NCI-H1105 (cell line): ENCODE measurements around the gene PCAT6.
"Not testable (repeated sequence)": the region's sequence is repeated elsewhere in the genome, so short reads cannot be mapped to it uniquely, and the experiment has no call there.

Experiments used
- DNase-seq: peaks from one replicate; lab custom pipeline; 2025; lab: John Stamatoyannopoulos, UW

Gene PCAT6

GRCh38 chr1:202810615-202811295 lies at the start of gene PCAT6:
Gene PCAT6 (plus strand): TSS chr1:202810954.
- DNase-seq, result peak; percentile 92

DNA sequence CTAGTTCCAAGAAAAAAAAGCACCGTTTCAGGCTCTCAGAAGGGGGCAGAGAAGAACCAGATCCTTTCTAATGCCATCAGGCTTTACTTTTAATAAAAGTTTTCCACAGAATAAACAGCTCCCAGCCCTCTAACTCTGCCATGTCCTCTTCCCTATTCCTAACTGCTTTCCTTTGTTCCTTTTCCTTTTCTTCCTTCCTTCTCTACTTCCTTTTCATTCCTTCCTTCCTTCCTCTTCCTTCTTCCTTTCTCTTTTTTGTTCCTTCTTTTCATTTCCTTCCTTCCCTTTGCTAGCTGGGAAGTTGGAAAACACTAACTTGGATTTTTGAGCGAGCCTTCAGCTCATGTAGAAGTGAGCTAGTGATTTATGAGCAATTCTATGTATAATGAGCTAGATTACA lies 48.7 kb upstream of the PCAT6 start:
- no peak for DNase-seq

DNA sequence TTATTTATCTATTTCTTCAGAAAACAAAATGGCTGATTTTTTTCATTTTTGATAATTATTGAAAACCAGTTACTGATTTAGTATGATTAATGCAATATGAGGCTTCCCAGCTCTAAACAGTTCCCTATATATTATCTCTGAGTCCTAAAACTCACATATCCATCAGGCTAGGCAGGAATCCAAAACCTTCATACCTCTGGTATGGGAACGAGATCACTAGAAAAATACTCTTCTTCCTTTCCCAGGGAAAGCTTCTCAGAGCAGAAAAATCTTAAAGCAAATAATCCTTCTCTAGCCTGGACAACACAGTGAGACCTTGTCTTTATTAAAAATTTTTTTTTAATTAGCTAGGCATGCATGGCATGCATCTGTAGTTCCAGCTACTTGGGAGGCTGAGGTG lies 45.0 kb upstream of the PCAT6 start:
- DNase-seq, result no peak

- no peak for DNase-seq
Observed at GRCh38 chr1:202770135-202770534, 40.6 kb upstream of the PCAT6 start.

DNA sequence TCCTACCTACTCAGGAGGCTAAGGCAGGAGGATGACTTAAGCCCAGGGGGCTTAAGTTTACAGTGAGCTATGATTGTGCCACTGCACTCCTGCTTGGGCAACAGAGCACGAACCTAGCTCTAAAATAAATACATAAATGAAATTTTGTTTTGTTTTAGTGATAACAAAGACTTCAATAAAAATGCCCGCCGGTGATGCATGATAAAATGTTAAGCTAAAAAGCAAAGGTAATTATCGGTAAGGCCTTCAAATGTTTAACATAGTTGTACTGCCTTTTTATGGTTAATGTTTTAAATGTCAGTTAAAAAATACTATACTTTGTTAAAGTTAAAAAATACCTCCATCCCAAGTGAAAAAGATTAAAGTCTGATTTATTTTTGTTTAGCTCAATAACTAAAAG lies 29.6 kb upstream of the PCAT6 start:
- DNase-seq, result no peak

DNA sequence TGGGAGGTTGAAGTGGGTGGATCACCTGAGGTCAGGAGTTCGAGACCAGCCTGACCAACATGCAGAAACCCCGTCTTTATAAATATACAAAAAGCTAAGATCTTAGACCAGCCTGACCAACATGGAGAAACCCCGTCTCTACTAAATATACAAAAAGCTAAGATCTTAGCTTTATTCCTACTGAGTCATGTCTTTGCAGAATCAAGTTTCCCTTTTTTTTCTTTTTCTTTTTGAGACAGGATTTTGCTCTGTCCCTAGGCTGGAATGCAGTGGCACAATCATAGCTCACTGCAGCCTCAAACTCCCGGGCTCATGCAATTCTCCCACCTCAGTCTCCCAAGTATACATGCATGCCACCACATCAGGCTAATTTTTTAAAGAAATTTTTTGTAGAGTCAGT lies 23.9 kb upstream of the PCAT6 start:
- DNase-seq, result no peak

DNA sequence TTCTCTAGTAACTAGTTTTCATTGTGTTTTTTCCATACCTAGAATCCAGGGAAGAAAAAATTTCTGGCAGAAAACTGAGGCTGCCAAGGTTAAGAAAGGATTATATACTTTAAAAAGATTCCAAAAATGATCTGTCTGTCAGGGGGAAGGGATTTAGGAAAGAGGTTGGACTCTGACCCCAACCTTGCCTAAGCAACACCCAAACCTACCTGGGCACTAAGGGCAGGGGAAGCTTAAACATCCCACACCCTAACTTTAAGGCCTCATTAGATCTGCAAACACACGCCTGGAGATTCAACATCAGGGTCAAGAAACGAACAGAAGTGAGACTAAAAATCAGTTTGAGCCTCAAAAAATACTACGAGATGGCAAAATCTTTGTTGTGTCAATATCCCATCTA lies 22.0 kb upstream of the PCAT6 start:
- DNase-seq, result no peak

DNA sequence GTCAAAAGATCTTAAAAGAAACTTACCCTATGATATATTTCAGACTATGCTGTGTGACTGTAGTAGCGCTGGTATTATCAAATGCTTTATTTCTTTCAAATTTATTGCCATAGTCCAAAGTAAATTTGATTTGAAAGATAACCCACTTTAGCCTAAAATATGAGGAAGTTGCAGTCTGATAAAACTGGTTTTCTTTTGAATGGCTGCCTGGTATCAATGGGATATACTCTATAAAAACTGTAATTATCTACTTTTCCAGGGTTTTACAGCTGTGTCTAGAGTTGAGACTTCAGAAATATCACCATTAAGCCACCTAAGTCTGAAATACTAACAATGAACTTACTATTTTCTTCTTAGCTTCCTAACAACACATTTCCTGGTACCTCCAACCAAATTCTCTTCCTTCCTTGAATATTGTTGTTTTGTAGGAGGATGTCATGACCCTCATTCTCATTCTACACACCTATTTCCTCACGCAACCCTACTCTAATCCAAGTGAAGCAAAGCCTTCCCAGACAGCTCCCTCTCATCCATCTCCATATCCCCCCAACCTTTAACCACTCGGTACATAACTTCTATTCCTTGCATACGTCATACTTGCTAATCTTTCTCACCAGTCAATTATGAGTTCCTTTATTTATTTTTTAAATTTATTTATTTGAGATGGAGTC lies 19.5 kb upstream of the PCAT6 start:
- DNase-seq, result no peak

GRCh38 chr1:202794051-202794740 lies 16.6 kb upstream of the PCAT6 start:
- no peak for DNase-seq

DNA sequence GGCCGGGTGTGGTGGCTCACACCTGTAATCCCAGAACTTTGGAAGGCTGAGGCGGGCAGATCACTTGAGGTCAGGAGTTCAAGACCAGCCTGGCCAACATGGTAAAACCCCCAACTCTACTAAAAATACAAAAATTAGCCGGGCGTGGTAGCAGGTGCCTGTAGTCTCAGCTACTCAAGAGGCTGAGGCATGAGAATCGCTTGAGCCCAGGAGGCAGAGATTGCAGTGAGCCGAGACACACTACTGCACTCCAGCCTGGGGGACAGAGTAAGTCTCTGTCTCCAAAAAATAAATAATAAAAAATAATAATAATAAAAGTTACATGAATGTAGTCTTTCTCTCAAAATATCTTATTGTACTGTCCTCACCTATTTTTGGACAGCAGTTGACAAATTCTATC lies 15.8 kb upstream of the PCAT6 start:
- DNase-seq, result not testable (repeated sequence)

GRCh38 chr1:202796670-202797069 lies 14.1 kb upstream of the PCAT6 start:
- no peak for DNase-seq

DNA sequence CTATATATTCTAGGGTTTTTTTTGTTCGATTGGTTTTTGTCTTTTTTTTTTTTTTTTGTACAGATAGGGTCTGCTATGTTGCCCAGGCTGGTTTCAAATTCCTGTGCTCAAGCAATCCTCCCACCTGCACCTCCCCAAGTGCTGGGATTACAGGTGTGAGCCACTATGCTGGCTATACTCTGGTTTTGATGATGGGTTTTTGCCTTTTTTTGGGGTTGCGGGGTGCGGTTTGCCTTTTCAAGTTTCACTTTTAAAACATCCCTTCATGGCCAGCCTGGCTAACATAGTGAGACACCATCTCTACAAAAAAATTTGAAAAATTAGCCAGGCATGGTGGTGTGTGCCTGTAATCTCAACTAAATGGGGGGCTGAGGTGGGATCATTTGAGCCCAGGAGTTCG lies 12.5 kb upstream of the PCAT6 start:
- DNase-seq, result no peak

DNA sequence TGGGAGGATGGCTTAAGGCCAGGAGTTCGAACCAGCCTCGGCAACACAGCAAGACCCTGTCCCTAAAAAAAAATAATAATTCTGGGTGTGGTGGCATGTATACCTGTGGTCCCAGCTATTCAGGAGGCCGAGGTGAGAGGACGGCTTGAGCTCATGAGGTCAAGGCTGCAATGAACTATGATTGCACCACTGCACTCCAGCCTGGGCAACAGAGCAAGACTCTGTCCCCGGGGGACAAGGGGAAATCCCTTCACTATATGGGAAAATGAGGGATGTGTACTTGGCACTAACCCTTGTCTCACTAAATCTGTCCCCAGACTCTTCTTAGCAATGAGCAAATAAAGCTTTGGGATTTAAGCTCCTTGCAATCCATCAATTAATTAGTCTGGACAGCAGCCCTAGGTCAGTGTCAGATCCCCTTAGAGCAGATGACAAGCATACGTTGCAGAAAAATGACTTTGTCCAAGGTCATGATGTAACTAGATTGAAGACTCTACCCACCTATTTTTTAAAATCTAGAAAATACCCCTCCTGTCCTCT lies 11.9 kb upstream of the PCAT6 start:
- no peak for DNase-seq

- no peak for DNase-seq
Observed at GRCh38 chr1:202800742-202801141, 10.0 kb upstream of the PCAT6 start.

DNA sequence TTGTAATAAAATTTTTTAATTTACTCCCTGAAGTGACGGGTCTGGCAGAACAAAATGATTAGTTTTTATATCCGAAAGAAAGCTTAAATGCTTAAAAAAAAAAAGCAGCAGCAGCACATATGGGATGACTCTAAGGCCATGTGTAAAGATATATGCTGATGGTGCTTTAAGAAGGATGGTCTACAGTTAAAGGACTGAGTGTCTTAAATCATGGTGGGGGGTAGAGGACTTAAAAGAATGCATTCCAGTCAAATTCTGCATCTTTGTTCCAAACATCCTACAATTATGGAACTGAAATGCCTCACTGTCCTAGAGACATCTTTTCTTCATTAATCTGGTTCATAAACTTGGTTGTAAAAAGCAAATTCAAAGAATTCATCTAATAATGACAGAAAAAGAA lies 9.6 kb upstream of the PCAT6 start:
- DNase-seq, result no peak

GRCh38 chr1:202802034-202802433 lies 8.7 kb upstream of the PCAT6 start:
- no peak for DNase-seq

DNA sequence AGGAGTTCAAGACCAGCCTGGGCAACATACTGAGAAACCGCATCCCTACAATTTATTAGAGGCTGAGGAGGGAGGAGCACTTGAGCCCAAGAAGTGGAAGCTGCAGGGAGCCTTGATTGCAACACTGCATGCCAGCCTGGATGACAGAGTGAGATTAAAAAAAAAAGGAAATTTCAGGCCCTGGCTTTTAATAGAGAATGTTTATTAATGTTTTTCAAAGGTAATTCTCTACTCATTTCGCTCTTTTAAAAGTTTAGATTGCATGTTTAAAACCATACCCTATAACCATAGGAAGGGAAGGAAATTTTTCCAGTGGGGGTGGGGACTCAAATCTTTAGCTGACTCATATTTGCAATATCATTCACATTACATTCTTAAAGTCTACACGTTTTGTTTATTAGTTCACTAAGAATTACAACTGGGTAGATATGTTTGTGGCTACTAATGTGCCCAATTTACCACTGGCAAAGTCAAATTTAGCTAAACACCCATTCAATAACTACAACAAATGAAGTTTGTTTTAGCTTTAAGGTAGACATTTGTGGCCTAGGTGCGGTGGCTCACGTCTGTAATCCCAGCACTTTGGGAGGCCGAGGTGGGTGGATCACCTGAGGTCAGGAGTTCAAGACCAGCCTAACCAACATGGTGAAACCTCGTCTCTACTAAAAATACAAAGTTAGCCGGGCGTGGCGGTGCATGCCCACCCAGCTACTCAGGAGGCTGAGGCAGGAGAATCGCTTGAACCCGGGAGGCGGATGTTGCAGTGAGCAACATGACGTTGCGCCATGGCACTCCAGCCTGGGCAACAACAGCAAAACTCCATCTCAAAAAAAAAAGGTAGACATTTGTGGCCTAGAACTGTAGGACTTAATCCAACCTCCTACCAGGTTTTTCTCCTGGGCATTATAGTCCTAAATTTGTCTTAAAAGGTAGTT lies 7.5 kb upstream of the PCAT6 start:
- no peak for DNase-seq

DNA sequence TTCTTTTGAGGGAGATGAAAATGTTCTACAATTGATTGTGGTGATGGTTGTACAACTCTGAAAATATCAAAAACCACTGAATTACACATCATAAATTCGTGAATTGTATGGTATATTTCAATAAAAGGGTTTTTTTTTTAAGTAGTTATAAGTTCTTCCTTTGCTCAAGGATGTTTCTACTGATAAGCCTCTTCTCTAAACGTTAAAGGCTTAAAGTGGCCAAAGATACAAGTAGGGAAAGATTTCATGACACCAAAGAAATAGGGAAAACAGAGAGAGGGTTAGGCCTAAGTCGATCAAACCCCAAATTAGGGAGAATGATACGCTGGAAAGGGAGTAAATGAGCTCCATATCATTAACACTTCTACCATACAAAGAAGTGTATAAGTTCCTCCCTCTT lies 6.6 kb upstream of the PCAT6 start:
- DNase-seq, result no peak

- DNase-seq, result peak; percentile 13
Observed at GRCh38 chr1:202805886-202806844, 4.6 kb upstream of the PCAT6 start.

DNA sequence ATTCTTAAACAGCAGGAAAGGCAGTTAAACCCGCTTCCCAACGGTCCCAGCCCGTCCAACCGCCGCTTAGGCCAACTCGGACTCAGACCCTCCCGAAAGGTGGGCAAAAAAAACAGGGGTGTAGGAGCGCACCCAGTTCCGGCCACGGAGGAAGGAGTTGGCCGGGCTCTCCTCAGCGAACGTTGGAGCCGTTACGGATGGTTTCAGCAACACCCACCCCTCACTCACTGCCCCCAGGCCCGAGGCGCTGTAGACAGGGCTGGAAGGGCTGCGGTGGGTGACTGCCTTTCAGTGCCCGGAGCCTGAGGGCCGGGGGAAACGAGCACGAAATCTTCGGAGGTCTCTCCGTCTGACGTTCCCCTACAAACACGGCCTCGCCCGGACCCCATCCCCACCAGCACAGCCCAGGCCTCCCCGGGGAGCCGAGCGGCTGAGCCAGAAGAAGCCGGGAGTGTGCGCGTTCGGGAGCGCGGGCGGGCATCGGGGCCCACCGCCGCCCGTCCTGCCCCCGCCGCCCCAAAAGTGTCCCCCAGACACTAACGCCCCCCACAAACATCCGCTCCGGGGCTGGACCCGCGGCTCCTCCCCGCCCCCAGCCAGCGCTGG lies 3.8 kb upstream of the PCAT6 start:
- DNase-seq, result peak; percentile 5
